ENCODE measurements around the gene SYNGR4.

DNA sequence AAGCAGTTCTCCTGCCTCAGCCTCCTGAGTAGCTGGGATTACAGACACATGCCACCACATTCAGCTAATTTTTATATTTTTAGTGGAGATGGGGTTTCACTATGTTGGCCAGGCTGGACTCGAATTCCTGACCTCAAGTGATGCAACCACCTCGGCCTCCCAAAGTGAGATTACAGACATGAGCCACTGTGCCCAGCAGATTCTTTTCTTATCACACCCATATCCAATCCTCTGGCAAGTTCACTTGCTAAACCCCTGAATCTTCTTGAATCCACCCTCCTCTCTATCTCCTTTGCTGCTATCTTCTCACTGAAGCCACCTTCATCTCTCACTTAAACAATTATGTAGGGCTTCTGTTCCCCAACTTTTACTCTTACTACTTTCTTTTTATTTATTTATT is 18.0 kb upstream of the SYNGR4 start:
- TF ChIP-seq, protein P1, sequence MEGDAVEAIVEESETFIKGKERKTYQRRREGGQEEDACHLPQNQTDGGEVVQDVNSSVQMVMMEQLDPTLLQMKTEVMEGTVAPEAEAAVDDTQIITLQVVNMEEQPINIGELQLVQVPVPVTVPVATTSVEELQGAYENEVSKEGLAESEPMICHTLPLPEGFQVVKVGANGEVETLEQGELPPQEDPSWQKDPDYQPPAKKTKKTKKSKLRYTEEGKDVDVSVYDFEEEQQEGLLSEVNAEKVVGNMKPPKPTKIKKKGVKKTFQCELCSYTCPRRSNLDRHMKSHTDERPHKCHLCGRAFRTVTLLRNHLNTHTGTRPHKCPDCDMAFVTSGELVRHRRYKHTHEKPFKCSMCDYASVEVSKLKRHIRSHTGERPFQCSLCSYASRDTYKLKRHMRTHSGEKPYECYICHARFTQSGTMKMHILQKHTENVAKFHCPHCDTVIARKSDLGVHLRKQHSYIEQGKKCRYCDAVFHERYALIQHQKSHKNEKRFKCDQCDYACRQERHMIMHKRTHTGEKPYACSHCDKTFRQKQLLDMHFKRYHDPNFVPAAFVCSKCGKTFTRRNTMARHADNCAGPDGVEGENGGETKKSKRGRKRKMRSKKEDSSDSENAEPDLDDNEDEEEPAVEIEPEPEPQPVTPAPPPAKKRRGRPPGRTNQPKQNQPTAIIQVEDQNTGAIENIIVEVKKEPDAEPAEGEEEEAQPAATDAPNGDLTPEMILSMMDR (IDR thresholded peaks at IDR 0.05) = no peak
- TF ChIP-seq EP300 (IDR thresholded peaks at IDR 0.05) = no peak
- TF ChIP-seq POLR2A (IDR thresholded peaks at IDR 0.05) = no peak
- no peak for TF ChIP-seq POLR2AphosphoS5 (IDR thresholded peaks at IDR 0.05)
